DOHH2 (cell line): ENCODE measurements around the gene IFNA8.
"Not testable (repeated sequence)": the region's sequence is repeated elsewhere in the genome, so short reads cannot be mapped to it uniquely, and the experiment has no call there.

Experiments
- CTCF ChIP-seq: fragments of 200-600 bp; sonication (generic); IDR thresholded peaks from one replicate; pipeline ENCODE4 v1.5.1; 2014; ENCODE audit warnings: antibody characterized with exemption, mild to moderate bottlenecking, low read depth, low read length; ENCODE audit not compliant: poor library complexity, severe bottlenecking
- EZH2phosphoT487 ChIP-seq: fragments of 200-600 bp; sonication (generic); IDR thresholded peaks from 2 replicates; pipeline ENCODE4 v1.6.1; 2017; ENCODE audit warnings: borderline replicate concordance, mild to moderate bottlenecking, antibody characterized with exemption, low read length, moderate library complexity, mixed read lengths

- not testable (repeated sequence) for TF ChIP-seq CTCF, EZH2phosphoT487
Measured at GRCh38 chr9:21367169-21367568, 41.7 kb upstream of the IFNA8 start.
